Measurements from ENCODE around the gene RAVER1.

DNA sequence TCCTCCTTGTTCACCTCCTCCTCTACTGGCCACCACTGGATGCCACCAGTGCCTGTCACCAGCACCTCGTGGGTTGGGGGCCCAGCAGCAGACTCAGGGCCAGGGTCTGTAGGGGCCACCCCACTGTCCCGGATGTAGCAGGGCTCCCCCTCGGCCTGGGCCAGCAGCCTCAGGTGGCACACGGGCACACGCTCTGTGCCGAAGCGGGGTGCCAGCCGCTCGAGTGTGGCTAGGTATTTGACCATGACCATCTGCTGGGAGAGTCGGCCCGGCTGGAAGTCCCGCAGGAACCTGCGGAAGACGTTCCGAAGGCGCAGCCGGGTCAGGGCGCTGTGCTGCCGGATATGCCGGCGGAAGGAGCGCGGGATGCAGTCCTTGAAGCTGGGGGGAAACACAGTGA lies 32.2 kb upstream of the RAVER1 start:
- TF ChIP-seq, protein P1, sequence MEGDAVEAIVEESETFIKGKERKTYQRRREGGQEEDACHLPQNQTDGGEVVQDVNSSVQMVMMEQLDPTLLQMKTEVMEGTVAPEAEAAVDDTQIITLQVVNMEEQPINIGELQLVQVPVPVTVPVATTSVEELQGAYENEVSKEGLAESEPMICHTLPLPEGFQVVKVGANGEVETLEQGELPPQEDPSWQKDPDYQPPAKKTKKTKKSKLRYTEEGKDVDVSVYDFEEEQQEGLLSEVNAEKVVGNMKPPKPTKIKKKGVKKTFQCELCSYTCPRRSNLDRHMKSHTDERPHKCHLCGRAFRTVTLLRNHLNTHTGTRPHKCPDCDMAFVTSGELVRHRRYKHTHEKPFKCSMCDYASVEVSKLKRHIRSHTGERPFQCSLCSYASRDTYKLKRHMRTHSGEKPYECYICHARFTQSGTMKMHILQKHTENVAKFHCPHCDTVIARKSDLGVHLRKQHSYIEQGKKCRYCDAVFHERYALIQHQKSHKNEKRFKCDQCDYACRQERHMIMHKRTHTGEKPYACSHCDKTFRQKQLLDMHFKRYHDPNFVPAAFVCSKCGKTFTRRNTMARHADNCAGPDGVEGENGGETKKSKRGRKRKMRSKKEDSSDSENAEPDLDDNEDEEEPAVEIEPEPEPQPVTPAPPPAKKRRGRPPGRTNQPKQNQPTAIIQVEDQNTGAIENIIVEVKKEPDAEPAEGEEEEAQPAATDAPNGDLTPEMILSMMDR (conservative IDR thresholded peaks at IDR 0.05; ENCODE audit: low read depth, low read length): no peak
- TF ChIP-seq EZH2phosphoT487 (IDR thresholded peaks at IDR 0.05; ENCODE audit: borderline replicate concordance, low read length) (no peak), EZH2 (IDR thresholded peaks at IDR 0.05; ENCODE audit: low read length, unreplicated experiment) (no peak)
